Mesenchymal stem cell (in vitro differentiated cells and primary cell): Measurements from ENCODE around the gene REPIN1.

Experiments
- DNase-seq: peaks from one replicate; pipeline ENCODE4 v3.0.0-alpha.2; 2013
- H2AFZ ChIP-seq: one replicate; pipeline ENCODE4 v1.6.1; 2013; ENCODE audit warnings: low read depth, mild to moderate bottlenecking, control low read depth, inconsistent platforms, low read length, moderate library complexity
- H2AK5ac ChIP-seq: 2 replicates; pipeline ENCODE4 v1.6.1; 2013; ENCODE audit warnings: low read length, moderate library complexity, mild to moderate bottlenecking, inconsistent platforms; ENCODE audit not compliant: severe bottlenecking
- H2BK120ac ChIP-seq: one replicate; pipeline ENCODE4 v1.6.1; 2013; ENCODE audit warnings: low read depth, mild to moderate bottlenecking, inconsistent platforms, low read length, moderate library complexity
- H2BK12ac ChIP-seq, 2 experiments: one replicate each; pipeline ENCODE4 v1.6.1; 2013; ENCODE audit warnings: inconsistent platforms in 2 of 2, low read length in 2 of 2, mild to moderate bottlenecking in 2 of 2, moderate library complexity in 2 of 2, control low read depth in 1 of 2
- H2BK15ac ChIP-seq: one replicate; pipeline ENCODE4 v1.6.1; 2013; ENCODE audit warnings: mild to moderate bottlenecking, low read depth, inconsistent platforms; ENCODE audit not compliant: poor library complexity, severe bottlenecking
- H2BK5ac ChIP-seq: 2 replicates; pipeline ENCODE4 v1.6.1; 2013; ENCODE audit warnings: low read depth, mild to moderate bottlenecking, low read length, control low read depth, inconsistent platforms; ENCODE audit not compliant: poor library complexity, severe bottlenecking
- H3K14ac ChIP-seq, 2 experiments: one replicate each; pipeline ENCODE4 v1.6.1; 2013; ENCODE audit warnings: inconsistent platforms in 2 of 2, low read length in 2 of 2, control low read depth in 1 of 2, mild to moderate bottlenecking in 1 of 2, moderate library complexity in 1 of 2
- H3K18ac ChIP-seq, 2 experiments: one replicate each; pipeline ENCODE4 v1.6.1; 2013; ENCODE audit warnings: inconsistent platforms in 2 of 2, low read length in 2 of 2, control low read depth in 1 of 2, low read depth in 1 of 2, mild to moderate bottlenecking in 1 of 2
- H3K23ac ChIP-seq, 2 experiments: one replicate each; pipeline ENCODE4 v1.6.1; 2013; ENCODE audit warnings: inconsistent platforms in 2 of 2, low read length in 2 of 2, mild to moderate bottlenecking in 2 of 2, moderate library complexity in 2 of 2, control low read depth in 1 of 2
- H3K27ac ChIP-seq: 2 replicates; pipeline ENCODE4 v1.5.1; 2013; ENCODE audit warnings: mild to moderate bottlenecking, moderate library complexity, low read length, control low read depth, inconsistent platforms; ENCODE audit not compliant: poor library complexity, severe bottlenecking
- H3K27me3 ChIP-seq, 2 experiments: 2 replicates each; pipeline versions ENCODE4 v1.6.1 to v1.7.0; 2013; ENCODE audit warnings: low read length in 2 of 2, mild to moderate bottlenecking in 2 of 2, moderate library complexity in 2 of 2, control low read depth in 1 of 2, inconsistent platforms in 1 of 2; ENCODE audit not compliant: control insufficient read depth in 1 of 2, insufficient read depth in 1 of 2
- H3K36me3 ChIP-seq, 2 experiments: 2 replicates each; pipeline versions ENCODE4 v1.6.1 to v1.7.0; 2013; ENCODE audit warnings: low read length in 2 of 2, control low read depth in 1 of 2, inconsistent platforms in 1 of 2, low read depth in 1 of 2, mild to moderate bottlenecking in 1 of 2; ENCODE audit not compliant: insufficient read depth in 2 of 2, control insufficient read depth in 1 of 2
- H3K4ac ChIP-seq, 2 experiments: one replicate each; pipeline ENCODE4 v1.6.1; 2013; ENCODE audit warnings: inconsistent platforms in 2 of 2, low read length in 2 of 2, mild to moderate bottlenecking in 2 of 2, moderate library complexity in 2 of 2, control low read depth in 1 of 2, low read depth in 1 of 2
- H3K4me1 ChIP-seq: 2 replicates; pipeline ENCODE4 v1.6.1; 2013; ENCODE audit warnings: low read depth, low read length, control low read depth; ENCODE audit not compliant: control insufficient read depth, insufficient read depth
- H3K4me2 ChIP-seq: 2 replicates; pipeline ENCODE4 v1.6.1; 2013; ENCODE audit warnings: low read length, mild to moderate bottlenecking, inconsistent platforms; ENCODE audit not compliant: poor library complexity, severe bottlenecking
- H3K4me3 ChIP-seq, 2 experiments: 2 replicates each; pipeline versions ENCODE4 v1.5.1 to v1.7.0; 2013; ENCODE audit warnings: low read length in 2 of 2, mild to moderate bottlenecking in 2 of 2, control low read depth in 1 of 2, low read depth in 1 of 2; ENCODE audit not compliant: insufficient read depth in 1 of 2
- H3K79me1 ChIP-seq: replicated peaks from 2 replicates; pipeline ENCODE4 v1.6.1; 2013; ENCODE audit warnings: mild to moderate bottlenecking, control low read depth, low read length, inconsistent platforms; ENCODE audit not compliant: poor library complexity, severe bottlenecking
- H3K9ac ChIP-seq: 2 replicates; pipeline ENCODE4 v1.7.0; 2013; ENCODE audit warnings: mild to moderate bottlenecking, low read length, moderate library complexity
- H3K9me3 ChIP-seq: 2 replicates; pipeline ENCODE4 v1.7.0; 2013; ENCODE audit warnings: mild to moderate bottlenecking, low read length; ENCODE audit not compliant: control insufficient read depth
- H4K8ac ChIP-seq: one replicate; pipeline ENCODE4 v1.6.1; 2013; ENCODE audit warnings: inconsistent platforms, mild to moderate bottlenecking, low read length, moderate library complexity
- H4K91ac ChIP-seq: one replicate; pipeline ENCODE4 v1.6.1; 2013; ENCODE audit warnings: mild to moderate bottlenecking, low read length, inconsistent platforms
- WGBS: methylation state at CpG from one replicate; pipeline ENCODE4 v1.1.7; 2013; ENCODE audit warnings: mixed read lengths; 5-methylcytosine and 5-hydroxymethylcytosine counted together

The REPIN1 gene

GRCh38 chr7:150388306-150388705 is 19.7 kb downstream of the REPIN1 start:
- Histone ChIP-seq H3K18ac (no peak overlapping the region), H2BK15ac (no peak overlapping the region), H3K27ac (no peak overlapping the region), H3K36me3 (peaks cover 20 to 32% of the 10 kb centered on the region in 2 experiments), H3K27me3 (no peaks in the 10 kb centered on the region), H3K4ac (no peak overlapping the region), H3K9me3 (no peaks in the 10 kb centered on the region), H3K4me1 (peaks cover 10% of the 10 kb centered on the region), H4K91ac (no peak overlapping the region), H3K9ac (no peak overlapping the region), H2BK12ac (no peak overlapping the region), H2BK120ac (no peak overlapping the region), H2BK5ac (no peak overlapping the region), H3K23ac (no peak overlapping the region), H3K14ac (no peak overlapping the region), H4K8ac (no peak overlapping the region), H3K79me1 (peaks cover 32% of the 10 kb centered on the region), H2AFZ (no peak overlapping the region), H2AK5ac (no peak overlapping the region), H3K4me2 (no peak overlapping the region), H3K4me3 (no peak overlapping the region)
- no peak for DNase-seq
- 97% methylated on average over 7 of the region's 7 CpGs for WGBS

GRCh38 chr7:150388709-150389531 is 20.3 kb downstream of the REPIN1 start:
- no peak overlapping the region for H3K4ac ChIP-seq
- peaks cover 20 to 30% of the 10 kb centered on the region in 2 experiments for H3K36me3 ChIP-seq
- no peak overlapping the region for H3K4me3 ChIP-seq
- H3K4me1 ChIP-seq = peaks cover 6% of the 10 kb centered on the region
- no peak overlapping the region for H3K9ac ChIP-seq
- H4K8ac ChIP-seq = no peak overlapping the region
- H2AFZ ChIP-seq = no peak overlapping the region
- H3K23ac ChIP-seq = no peak overlapping the region
- H2BK5ac ChIP-seq = no peak overlapping the region
- no peak overlapping the region for H3K4me2 ChIP-seq
- H3K27me3 ChIP-seq = no peaks in the 10 kb centered on the region
- no peak overlapping the region for H2BK15ac ChIP-seq
- H4K91ac ChIP-seq = no peak overlapping the region
- no peak overlapping the region for H2BK120ac ChIP-seq
- WGBS = 91% methylated on average over 19 of the region's 20 CpGs
- peaks cover 29% of the 10 kb centered on the region for H3K79me1 ChIP-seq
- no peak overlapping the region for H2BK12ac ChIP-seq
- no peak for DNase-seq
- H3K9me3 ChIP-seq = no peaks in the 10 kb centered on the region
- no peak overlapping the region for H3K14ac ChIP-seq
- H2AK5ac ChIP-seq = no peak overlapping the region
- H3K18ac ChIP-seq = no peak overlapping the region
- H3K27ac ChIP-seq = no peak overlapping the region

GRCh38 chr7:150389532-150389816 is 20.9 kb downstream of the REPIN1 start:
- no peak overlapping the region for H3K14ac ChIP-seq
- H2BK5ac ChIP-seq = no peak overlapping the region
- peaks cover 4% of the 10 kb centered on the region for H3K4me1 ChIP-seq
- H3K27ac ChIP-seq = no peak overlapping the region
- no peak overlapping the region for H3K23ac ChIP-seq
- no peak overlapping the region for H3K18ac ChIP-seq
- 89% methylated on average over 3 of the region's 5 CpGs for WGBS
- H3K4ac ChIP-seq = no peak overlapping the region
- H4K8ac ChIP-seq = no peak overlapping the region
- no peak overlapping the region for H2BK12ac ChIP-seq
- no peak overlapping the region for H3K9ac ChIP-seq
- H3K4me3 ChIP-seq = no peak overlapping the region
- H3K4me2 ChIP-seq = no peak overlapping the region
- no peak overlapping the region for H2AK5ac ChIP-seq
- no peak for DNase-seq
- H3K9me3 ChIP-seq = no peaks in the 10 kb centered on the region
- peaks cover 20 to 29% of the 10 kb centered on the region in 2 experiments for H3K36me3 ChIP-seq
- no peak overlapping the region for H4K91ac ChIP-seq
- no peak overlapping the region for H2AFZ ChIP-seq
- no peak overlapping the region for H2BK120ac ChIP-seq
- peaks cover 23% of the 10 kb centered on the region for H3K79me1 ChIP-seq
- no peak overlapping the region for H2BK15ac ChIP-seq
- no peaks in the 10 kb centered on the region for H3K27me3 ChIP-seq

GRCh38 chr7:150390205-150390604 is 21.6 kb downstream of the REPIN1 start:
- no peak overlapping the region for H3K14ac ChIP-seq
- no peak overlapping the region for H3K4ac ChIP-seq
- no peak for DNase-seq
- H2BK12ac ChIP-seq = no peak overlapping the region
- no peak overlapping the region for H2BK5ac ChIP-seq
- H3K27ac ChIP-seq = no peak overlapping the region
- no peak overlapping the region for H3K4me2 ChIP-seq
- H2BK120ac ChIP-seq = no peak overlapping the region
- H3K4me1 ChIP-seq = peaks cover 4% of the 10 kb centered on the region
- no peak overlapping the region for H2BK15ac ChIP-seq
- H2AFZ ChIP-seq = no peak overlapping the region
- H3K79me1 ChIP-seq = peaks cover 21% of the 10 kb centered on the region
- peaks cover 20 to 29% of the 10 kb centered on the region in 2 experiments for H3K36me3 ChIP-seq
- no peaks in the 10 kb centered on the region for H3K9me3 ChIP-seq
- no peak overlapping the region for H4K8ac ChIP-seq
- no peak overlapping the region for H3K23ac ChIP-seq
- no peak overlapping the region for H2AK5ac ChIP-seq
- over 99% methylated on average over 6 of the region's 7 CpGs for WGBS
- no peak overlapping the region for H3K18ac ChIP-seq
- no peaks in the 10 kb centered on the region for H3K27me3 ChIP-seq
- no peak overlapping the region for H3K4me3 ChIP-seq
- no peak overlapping the region for H4K91ac ChIP-seq
- H3K9ac ChIP-seq = no peak overlapping the region
